ENCODE data around the gene PARP14. TPM values are rescaled to one million over a fixed set of nuclear protein-coding genes. Genes with fewer than 3 reads are reported as not detected.

The PARP14 gene
- total RNA-seq, 1 experiment from 2014 or later = 17.4 TPM

GRCh38 chr3:122700193-122700592 lies 19.6 kb downstream of the PARP14 start:
- H3K27me3 ChIP-seq (ENCODE audit: insufficient read depth, low read length) = no peaks in the 10 kb centered on the region
- H3K4me1 Mint-ChIP-seq = no peaks in the 10 kb centered on the region
- no peak overlapping the region for H2BK120ac ChIP-seq (ENCODE audit: low read depth, low read length, poor library complexity, severe bottlenecking)
- no peak overlapping the region for H3K14ac ChIP-seq (ENCODE audit: insufficient read depth, low read length)
- H3K23ac ChIP-seq (ENCODE audit: insufficient read length, low read depth, low read length) = no peak overlapping the region
- H3K18ac ChIP-seq (ENCODE audit: insufficient read length, low read depth, low read length) = no peak overlapping the region
- no peak for DNase-seq
- no peak overlapping the region for H3K56ac ChIP-seq (ENCODE audit: insufficient read length, low read depth, low read length)
- peaks cover 0 to 7% (median 0%) of the 10 kb centered on the region in 3 experiments; a peak in 2 of 7 replicates for H3K36me3 Mint-ChIP-seq (ENCODE audit: insufficient read depth in 1 of 3, low read depth in 3 of 3)
- H3K9me3 Mint-ChIP-seq = no peaks in the 10 kb centered on the region
- no CpG with 5 or more reads among the region's 2 CpGs for WGBS (ENCODE audit: extremely low coverage, insufficient read length, low lambda C conversion rate)
- H3K23me2 ChIP-seq (ENCODE audit: insufficient read length, low read depth, low read length, poor library complexity, severe bottlenecking) = no peaks in the 10 kb centered on the region
- H3K9ac ChIP-seq (ENCODE audit: extremely low read depth, insufficient read length, low read length) = no peak overlapping the region
- H3K4ac ChIP-seq (ENCODE audit: low read depth, low read length) = no peak overlapping the region
- H2BK15ac ChIP-seq (ENCODE audit: low read depth, low read length) = no peak overlapping the region
- no peaks in the 10 kb centered on the region for H3K27me3 Mint-ChIP-seq (ENCODE audit: low read depth)
- TF ChIP-seq CTCF (conservative IDR thresholded peaks at IDR 0.05) = no peak
- no peak overlapping the region for H4K91ac ChIP-seq (ENCODE audit: insufficient read length, low read depth, low read length)
- no peak overlapping the region for H3K4me3 Mint-ChIP-seq
- no peak overlapping the region for H4K5ac ChIP-seq (ENCODE audit: insufficient read length, low read depth, low read length)
- no peak overlapping the region for H3K4me2 ChIP-seq (ENCODE audit: insufficient read depth, insufficient read length, low read length)
- no peak overlapping the region for H3K27ac Mint-ChIP-seq
- H3K79me2 ChIP-seq (ENCODE audit: insufficient read depth, low read length) = no peaks in the 10 kb centered on the region
- H2AFZ ChIP-seq (ENCODE audit: low read length) = no peak overlapping the region
- H3K9me3 ChIP-seq (ENCODE audit: control insufficient read depth, low read depth, low read length) = no peaks in the 10 kb centered on the region
- no peak overlapping the region for H4K8ac ChIP-seq (replicated peaks; ENCODE audit: insufficient read length, low read depth, low read length)
- no peaks in the 10 kb centered on the region for H3K4me1 ChIP-seq (ENCODE audit: insufficient read depth, low read length)
- H4K20me1 ChIP-seq (ENCODE audit: control insufficient read depth, insufficient read depth, insufficient read length) = no peaks in the 10 kb centered on the region
- no peak overlapping the region for H3K27ac ChIP-seq (ENCODE audit: insufficient read length, low read depth, low read length)
- H2AK5ac ChIP-seq (ENCODE audit: insufficient read length, low read length) = no peak overlapping the region
- no peak overlapping the region for H2BK20ac ChIP-seq (ENCODE audit: low read depth, low read length, poor library complexity, severe bottlenecking)
- no peak overlapping the region for H2BK12ac ChIP-seq (ENCODE audit: insufficient read length, low read depth, low read length)
- H3T11ph ChIP-seq (ENCODE audit: low read length) = no peak overlapping the region
- H3K79me1 ChIP-seq (ENCODE audit: insufficient read depth, low read depth, low read length, poor library complexity, severe bottlenecking) = no peaks in the 10 kb centered on the region
- no peak overlapping the region for H2BK5ac ChIP-seq (ENCODE audit: insufficient read length, low read length)
